GM21528 (cell line): ENCODE data around the gene SERPINE3.

Experiments used
- ATAC-seq: cut with Tn5 transposase; IDR thresholded peaks from one replicate; pipeline ENCODE4 v1.9.1; 2021; ENCODE audit warnings: mild to moderate bottlenecking, moderate library complexity; ENCODE audit not compliant: unreplicated experiment, low FRiP score

Gene SERPINE3

DNA sequence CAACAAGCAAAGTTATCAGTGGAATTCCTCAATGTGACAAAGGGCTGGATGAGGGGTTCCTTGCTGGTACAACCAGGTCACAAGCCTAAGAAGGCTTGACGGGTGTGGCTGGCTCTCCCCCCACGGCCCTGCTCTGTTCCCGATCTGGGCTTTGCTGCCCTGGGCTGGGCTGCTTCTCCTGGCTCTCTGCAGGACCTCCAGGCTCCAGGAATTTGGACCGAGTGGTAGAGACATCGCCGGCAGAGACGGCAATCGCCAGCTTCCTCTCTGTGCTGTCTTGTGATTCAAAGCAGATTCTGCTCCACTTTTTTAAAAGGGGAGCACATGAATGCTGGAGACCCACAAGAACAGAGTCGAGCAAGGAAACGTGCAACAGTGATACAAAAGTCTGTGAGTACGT is at the start of gene SERPINE3:
Gene SERPINE3, plus strand, starts transcription at position 338 of the 400 bp plus-strand sequence. CDS start 1,401 bp downstream, outside the sequence.
- no peak for ATAC-seq

DNA sequence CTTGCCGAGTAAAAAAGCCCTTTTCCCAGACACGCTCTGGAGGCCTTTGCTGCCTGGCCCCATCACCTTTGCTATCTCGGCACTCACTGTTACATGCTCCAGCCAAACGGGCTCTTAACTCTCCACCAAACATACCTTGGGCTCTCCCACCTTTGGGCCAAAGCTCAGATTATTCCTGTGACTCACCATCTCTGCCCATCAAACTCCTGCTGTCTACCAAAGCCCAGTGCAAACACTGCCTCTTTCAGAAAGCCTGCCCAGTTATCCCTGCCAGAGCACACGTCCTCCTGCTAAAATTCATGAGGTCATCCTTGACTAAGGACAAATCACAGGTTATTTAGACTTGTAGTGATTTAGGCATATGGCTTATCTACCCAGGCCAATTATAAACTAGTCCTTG is 48.1 kb upstream of the SERPINE3 start:
- ATAC-seq = no peak

DNA sequence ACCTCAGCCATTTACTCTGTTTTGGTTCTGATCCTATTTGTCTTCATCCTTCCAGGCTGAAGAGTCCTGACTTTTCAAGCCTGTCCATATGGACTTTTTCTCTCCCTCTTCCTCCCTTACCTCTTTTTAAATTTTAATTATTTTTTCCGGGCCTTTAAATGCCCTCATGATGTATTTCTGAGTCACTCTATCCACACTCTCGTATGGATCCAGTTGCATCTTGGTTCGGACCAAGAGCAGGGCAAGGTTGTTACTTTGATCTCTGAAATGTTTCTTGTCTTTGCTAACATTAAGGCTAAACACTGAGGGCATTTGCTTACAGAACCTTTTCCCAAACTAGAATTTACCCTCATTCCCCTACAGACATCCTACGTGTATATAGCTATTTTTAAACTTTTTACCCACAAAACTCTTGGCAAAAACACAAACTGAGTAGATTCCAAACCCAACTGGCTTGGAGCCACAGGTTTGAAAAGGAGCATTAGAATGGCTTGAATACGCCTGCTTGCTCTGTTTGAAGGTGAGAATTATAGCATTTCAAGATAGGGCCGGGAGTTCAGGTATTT is 47.4 kb upstream of the SERPINE3 start:
- ATAC-seq = no peak

DNA sequence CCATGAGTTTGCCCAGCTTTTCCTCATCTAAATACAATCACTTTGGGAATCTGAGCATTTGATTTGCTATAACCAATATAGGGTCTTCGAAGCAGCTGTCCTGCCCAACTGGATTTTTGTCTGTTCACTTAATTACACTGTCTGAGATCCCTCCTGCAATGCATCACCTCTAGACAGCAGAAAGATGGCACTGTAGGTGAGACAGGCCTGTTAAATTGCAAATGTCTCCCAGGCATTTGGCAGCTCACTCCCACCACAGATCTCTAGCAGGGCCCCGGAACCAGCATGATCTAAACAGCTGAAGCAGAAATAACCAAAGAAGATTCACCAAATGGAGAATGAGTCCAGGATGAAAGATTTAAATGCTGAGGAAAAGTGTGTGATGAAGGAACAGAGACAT is 41.9 kb upstream of the SERPINE3 start:
- ATAC-seq = no peak

DNA sequence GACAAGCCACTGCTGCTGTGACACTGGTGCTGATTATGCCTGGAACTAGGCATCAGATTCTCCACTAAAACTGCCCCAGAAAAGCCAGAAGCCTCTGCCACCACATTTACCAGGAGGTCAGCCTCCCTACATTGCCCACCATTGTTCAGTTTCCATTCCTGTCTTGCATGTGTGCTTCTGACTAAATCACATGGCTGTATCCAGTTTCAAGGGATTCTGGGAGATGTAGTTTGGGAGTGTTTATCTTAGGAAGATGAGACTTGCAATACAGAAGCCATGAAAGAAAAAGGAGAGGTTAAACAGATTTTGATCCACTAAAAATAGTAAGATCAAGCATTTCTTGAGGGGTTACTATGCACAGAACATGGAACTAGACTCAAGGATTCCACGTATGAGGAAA is 40.7 kb upstream of the SERPINE3 start:
- ATAC-seq = no peak

DNA sequence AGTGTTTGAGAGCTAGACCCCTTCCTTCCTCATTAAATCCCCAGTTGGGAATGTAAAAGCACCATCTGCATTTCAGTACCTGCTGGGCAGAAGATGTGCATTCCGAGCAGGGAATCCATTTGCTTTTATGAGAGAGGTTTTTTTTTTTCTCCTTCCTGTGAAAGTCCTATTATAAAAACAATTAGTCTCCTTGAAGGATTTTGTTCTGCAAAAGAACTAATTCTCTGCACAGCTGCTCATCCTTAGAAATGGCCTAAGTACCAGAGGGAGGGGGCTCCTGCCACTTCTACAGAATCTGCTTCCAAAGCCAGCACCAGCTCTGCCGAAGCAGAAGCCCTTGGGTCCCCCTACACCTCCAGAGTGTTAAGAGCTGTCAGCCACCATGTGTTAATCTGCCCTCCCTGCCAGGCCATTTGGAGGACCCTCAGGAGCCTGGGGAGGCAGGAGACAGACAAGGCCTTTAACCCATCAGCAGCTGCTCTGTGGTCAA is 36.4 kb upstream of the SERPINE3 start:
- ATAC-seq = no peak

DNA sequence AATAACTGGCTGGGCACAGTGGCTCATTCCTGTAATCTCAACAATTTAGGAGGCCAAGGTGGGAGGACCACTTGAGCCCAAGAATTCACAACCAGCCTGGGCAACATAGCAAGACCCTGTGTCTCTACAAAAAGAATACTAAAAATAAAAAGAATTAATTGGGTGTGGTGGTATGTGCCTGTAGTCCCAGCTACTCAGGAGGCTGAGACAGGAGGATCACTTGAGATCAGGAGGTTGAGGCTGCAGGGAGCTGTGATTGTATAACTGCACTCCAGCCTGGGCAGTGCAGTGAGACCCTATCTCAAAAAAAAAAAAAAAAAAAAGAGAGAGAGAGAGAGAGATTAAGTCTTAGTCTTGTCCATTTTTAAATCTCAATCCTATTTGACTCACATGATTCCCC is 35.6 kb upstream of the SERPINE3 start:
- no peak for ATAC-seq

DNA sequence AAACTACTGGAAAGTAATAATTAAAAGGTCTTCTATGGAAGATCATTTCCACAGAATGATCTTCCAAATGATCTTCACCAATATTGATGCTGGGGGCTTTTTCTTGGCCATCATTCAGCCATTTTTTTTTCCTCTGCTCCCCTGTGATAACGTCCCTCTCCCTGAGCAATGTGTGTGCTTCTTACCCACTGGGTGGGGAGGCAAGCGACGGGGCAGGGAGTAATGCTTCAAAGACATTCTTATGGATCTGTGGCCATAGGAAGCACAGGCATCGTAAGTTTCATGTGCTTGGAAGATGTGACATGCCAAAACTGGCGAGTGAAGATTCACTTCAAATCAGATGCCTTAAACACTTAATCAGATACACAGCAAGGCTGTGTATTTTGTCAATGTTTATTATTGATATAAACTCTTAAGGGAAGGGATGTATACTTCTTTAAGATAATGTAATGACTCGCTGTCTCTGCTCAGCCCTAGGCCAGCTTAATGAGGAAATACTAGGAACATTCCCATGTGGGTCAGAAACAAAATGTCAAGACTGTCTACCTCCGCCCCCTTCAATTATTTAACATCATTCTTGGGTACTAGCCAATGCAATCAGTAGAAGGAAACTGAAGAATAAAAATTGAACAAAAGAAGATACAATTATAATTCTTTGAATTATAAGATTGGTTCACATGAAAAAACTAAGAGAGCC is 34.1 kb upstream of the SERPINE3 start:
- ATAC-seq = no peak

DNA sequence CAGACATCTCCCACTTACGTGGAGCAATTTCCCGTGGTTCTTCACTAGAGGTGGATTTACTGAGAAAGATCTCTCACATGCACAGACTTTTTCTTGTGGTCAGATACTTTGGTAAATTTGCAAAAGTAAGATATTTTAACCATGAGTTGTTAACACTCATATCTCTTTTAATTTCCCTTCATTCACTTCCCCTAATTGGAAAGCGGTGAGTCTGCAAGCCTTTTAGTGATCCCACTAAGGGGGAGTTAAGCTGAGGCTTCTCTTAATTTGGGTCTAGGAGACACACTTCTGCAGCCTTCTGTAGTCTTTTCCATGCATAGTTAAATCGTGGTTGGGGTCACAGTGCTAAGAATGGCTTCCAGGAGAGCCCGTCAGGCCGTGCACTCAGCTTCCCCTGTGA is 30.7 kb upstream of the SERPINE3 start:
- ATAC-seq = no peak

DNA sequence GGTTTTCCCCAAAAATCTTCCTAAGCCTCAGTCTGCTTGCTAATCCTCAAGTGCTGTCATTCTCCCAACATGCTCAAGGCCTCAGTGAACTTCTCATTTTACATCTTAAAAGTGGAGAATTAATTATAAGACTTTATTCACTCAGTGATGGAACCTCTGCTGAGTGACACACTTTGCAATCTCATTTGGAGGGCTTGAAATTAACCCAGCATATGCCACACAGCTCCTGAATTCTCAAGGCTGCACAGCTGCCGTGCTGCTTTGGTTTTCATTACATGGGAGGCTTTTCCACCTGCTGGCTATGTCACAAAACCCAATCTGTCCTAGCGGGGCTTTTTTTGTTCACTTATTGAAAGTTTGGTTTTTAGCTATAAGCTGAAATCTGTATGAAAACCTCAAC is 28.3 kb upstream of the SERPINE3 start:
- ATAC-seq = no peak

DNA sequence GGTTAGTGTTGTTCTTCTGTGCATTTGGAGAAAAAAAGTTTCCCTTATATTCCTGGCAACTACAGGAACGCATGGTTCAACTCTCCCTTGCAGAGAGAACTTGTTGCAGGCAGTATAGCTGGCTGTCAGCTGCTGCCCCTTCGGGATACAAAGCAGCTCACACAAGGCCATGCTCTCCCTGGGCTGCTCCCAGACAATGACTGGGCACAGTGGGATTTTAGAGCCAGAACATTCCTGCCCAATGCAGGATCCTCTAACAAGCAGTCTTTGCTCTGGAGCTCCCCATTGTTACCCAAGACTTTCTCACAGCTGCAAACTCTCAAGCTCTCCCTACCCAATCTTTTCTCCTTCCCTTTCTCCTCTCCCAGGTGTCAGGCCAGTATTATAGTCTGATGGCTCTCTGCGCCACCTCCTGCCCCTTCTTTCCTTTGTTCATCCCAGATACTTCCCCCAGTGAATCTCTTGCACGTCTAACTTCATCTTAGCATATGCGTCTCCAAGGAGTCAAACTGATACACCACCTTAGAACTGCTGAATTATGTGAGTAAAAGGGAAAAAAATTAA is 27.5 kb upstream of the SERPINE3 start:
- no peak for ATAC-seq

DNA sequence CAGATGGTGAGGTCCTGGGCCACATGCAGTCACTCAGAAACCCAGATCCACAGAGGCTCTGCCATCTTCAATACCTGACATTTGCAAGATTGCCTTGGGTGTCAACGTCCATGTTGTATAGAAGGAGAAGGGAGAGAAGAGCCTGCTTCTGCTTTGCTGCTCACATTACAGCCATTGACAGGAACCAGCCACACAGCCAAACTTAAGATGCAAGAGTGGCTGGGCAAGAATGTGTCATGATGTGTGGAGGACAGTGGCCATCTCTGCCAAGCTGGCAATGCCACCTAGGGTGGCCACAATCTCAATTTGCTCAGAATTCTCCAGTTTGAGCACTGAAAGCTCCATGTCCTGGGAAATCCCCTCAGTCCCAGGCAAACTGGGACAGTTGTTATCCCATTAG is 25.9 kb upstream of the SERPINE3 start:
- no peak for ATAC-seq

DNA sequence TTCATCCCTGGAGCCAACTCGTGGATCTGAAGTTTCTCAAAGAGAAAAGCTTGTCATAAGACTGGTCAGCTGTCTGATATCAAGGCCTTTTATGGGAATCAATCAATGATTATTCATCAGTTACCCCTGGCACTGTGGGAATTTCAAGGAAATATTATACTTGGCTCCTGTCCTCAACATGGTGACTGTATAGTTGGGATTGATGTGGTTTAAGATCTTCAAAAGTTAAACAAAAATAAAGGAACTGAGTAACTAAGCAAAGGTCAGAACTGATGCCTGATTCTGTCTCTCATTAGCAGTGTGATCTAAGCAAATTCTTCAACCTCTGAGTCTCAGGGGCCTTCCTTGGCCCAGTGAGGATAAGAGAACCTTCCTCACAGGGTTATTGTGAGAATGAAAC is 22.2 kb upstream of the SERPINE3 start:
- no peak for ATAC-seq

DNA sequence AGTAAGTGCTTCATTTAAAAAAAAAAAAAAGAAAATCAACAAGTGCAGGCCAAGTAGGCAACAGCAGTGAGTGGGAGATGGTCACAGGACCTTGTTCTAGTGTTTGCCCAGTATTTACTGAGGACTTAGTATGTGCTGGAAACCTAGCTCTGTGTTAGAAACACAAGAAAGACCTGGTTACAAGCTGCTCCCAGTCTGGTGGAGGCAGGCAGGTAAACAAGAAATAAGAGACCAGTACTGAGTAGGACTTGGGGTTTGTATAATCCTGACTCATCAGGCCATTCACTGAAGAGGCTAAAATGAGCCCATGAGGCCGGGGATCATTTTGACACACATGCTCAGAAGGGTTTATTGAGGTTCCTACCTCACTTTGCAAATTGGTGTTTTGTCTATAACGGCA is 21.5 kb upstream of the SERPINE3 start:
- no peak for ATAC-seq

DNA sequence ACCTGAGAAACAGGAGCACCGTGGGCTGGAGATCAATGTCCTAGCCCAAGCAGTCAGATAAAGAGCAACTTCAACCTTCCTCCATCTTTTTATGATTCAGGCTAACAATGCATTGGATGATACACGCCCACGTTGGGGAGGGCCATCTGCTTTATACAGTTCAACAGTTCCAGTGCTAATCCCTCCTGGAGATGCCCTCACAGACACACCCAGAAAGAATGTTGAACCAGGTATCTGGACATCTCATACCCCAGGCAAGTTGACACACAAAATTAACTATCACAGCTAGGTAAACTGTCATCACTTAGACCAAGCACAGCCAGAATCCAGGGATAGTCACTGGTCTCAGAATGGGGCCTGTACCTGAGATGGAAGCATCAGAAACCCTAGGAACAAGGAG is 20.6 kb upstream of the SERPINE3 start:
- ATAC-seq = no peak

DNA sequence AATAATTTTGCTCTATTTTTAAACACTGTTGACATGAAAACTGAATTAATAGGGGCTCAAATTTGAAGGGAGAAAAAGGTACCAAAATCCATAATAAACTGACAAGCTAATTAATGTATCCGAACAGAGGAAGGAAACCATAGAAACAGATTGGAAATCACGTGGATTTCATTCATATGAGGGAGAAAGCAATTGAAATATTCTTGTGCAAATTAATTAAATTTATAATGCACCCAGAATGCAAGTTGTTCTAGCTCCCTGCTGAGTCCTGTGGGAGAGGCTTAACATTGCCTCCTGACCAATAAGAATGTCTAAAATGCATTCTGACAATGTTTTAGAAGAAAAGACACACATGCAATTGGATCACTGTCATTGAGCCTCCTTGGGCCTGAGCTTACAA is 17.7 kb upstream of the SERPINE3 start:
- no peak for ATAC-seq

DNA sequence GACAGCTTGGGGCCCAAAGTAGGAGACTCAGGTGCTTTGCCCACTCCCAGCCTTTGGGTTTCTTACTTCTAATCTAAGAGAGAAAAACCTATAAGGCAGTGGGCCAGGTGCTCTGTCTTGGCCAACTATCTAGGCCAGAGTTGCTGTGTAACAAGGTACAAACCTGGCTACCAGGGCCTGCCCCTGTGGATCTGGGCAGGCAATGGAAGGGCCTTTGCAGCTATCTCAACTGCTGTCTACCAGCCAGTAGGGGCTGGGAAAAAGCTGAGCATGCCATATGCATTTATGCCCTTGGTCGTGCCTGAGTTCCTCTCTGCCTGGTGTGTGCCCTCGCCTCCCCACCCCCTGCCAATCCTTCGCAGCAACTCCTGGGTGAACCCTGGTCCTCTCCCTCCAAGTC is 16.7 kb upstream of the SERPINE3 start:
- ATAC-seq = no peak

DNA sequence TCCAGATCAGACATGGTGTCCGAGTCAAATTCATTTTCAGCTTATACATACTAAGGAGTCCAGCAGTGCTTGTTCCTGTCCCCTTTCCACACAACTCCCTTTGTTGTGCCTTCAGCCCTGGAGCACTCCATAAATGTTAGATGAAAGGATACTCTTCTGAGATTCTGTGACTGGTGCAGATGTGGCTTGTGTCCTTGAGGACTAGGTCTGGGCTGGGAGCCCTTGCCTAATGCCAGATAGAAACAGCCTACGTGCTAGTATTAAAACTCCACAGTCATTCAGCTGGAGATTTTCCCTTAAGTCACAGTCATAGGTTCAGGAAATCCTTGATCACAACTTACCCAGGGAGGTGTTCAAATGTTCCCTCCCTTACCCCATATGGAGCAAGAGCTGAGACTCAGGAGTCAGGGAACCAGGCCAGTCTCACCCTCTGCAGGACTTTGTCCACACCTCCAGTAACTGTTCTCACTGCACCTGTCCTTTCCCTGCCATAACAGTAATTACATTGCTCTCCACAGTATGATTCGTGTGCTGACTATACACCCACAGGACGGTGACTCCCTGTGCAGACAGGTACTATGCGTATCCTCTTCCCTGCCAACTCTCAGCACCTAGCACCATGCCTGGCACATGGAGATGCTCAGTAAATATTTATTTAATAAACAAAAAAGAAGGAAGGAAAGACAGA is 15.5 kb upstream of the SERPINE3 start:
- ATAC-seq = no peak

DNA sequence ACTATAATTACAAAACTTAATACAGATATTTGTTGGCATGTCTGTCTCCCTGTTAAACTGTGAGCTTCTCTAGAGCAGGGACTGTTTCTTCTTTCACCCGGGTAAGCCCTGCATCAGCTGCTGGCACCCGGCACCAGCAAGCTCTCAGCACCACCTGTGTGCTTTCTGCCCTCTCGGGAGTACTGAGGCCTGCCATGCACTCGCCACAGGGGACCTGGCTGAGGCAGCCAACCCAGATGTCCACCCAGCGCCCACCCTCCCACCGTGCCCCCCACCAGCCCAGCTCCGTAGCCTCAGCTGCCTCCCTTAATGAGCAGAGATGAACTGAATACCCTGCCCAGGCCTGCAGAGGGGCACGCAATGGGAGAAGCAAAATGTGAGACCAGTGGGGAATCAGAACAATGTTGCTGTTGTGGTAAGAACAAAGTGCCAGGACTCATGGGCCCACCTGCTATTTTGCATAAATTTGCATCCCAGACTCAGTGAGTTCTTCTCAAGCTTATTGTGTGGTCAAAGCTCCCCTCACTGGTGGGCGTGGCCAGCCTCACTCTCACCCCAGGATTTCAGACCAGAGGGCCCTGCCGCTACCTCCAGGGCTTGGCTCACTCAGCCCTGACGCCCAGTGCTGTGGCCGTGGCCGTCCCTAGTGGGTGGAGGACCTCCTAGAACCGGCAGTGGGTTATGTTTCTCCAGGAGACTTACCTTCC is 14.6 kb upstream of the SERPINE3 start:
- ATAC-seq = no peak

DNA sequence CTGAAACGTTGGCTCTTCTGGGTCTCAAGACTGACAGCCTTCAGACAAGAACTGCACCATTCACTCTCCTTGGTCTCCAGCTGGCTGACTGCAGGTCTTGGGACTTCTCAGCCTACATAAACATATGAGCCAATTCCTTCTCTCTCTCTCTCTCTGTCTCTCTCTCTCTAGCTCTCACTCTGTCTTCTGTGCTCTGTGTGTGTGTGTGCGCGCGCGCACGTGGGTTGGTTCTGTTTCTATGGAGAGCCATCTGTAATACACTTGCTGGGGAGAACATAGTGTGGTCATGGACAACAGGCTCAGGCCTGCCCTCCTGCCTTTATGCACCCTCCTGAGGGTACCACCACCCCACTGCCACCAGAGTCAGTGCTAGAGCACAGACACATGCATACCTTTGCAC is 13.7 kb upstream of the SERPINE3 start:
- no peak for ATAC-seq

DNA sequence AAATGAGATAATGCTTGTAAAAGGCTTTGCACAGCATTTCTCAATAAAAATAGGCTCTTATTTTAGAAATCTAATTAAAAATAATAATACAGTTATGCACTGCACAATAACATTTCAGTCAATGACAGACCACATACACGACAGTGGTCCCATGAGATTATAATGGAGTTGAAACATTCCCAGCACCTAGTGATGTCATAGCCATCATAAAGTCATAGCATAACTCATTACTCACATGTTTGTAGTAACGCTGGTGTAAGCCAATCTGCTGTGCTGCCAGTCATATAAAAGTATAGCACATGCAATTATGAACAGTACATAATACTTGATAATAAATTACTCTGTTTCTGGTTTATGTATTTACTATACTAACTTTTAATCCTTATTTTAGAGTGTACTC is 12.7 kb upstream of the SERPINE3 start:
- ATAC-seq = no peak
